HG03064 (cell line): Measurements from ENCODE around the gene PUS3.

Experiments
- ATAC-seq: cut with Tn5 transposase; IDR thresholded peaks from one replicate; pipeline ENCODE4 v1.9.1; 2021; ENCODE audit warnings: low read depth; ENCODE audit not compliant: unreplicated experiment

PUS3 gene

DNA sequence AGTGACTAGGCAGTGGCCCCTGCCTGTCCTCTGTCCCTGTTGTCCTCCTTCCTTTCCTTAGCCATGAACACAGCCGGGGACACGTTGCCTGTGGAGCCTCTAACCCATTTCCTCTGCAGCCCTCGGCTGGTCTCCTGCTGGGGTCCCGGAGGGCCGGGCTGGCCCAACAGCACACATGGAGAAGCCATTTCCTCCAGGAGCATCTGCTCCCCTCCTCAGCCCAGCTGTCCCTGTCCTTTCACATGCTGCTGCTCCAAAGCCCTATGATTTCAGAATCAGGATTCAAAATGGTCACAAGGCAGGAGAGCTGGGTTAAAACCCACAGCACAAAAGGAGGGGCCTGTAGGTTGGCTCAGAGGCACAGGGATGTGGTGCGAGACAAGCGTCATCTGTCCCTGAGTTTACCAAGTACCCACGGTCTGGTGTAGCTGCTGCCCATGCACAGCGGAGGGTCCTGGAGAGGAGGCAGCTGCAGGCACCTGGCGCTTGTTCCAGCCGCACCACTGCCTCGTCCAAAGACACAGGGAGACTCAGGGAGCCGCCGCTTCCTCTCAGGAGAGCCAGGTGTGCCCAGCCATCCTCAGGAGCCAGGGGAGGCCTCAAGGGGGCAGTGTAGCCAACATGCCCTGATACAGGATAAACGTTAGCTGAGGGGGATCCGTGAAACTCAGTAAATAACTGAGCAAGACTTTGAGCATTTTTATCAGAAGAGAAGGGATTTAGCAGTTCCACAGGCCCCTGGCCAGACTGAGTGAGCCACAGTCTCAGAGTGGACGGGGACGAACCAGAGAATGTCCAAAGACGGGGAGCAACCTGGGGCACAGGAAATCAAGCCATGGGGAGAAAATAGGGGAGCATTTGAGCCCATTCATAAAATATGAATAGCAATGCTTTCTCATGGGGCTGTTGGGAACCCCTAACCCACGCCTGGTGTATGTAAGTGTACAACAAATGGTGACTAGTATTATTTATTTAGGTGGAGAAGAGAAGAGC is 38.9 kb upstream of the PUS3 start:
- no peak for ATAC-seq

DNA sequence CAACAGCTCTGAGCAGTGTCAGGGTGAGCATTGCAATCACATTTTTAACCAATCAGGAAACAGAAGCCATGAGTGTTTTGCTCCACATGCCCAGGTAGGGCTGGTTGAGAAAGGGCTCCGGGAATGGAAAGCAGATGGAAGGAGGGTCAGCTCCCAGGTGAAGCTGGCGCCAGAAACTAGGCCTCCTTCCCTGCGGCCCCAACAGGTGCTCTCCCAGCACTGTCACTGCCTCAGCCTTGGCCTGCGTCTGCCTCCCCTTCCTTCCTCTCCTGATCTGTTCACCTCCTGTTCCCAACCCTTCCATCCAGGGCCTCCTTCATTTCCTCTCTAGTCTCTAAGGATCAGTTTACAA is 38.2 kb upstream of the PUS3 start:
- no peak for ATAC-seq

GRCh38 chr11:125940145-125940544 is 37.1 kb upstream of the PUS3 start:
- no peak for ATAC-seq

- ATAC-seq, result no peak
Observed at GRCh38 chr11:125939081-125939521, 36.1 kb upstream of the PUS3 start.

DNA sequence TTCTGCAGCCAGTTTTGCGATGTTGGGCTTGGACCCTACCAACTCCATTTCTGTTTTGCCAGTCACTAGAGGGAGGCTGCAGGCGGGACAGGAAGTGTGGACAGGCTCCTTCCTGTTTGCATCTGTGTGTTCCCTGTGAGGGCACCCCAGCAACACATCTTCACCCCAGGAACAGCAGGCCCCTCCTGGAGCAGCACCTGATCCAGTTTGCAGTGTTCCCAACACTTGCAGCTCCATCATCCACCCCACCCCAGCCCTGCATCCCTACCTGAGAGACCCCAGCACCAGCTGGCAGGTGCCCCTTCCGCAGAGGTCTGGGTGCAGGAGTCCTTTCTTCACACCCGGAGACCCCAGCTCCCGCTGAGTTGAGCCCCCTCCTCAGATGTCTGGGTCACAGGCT is 35.4 kb upstream of the PUS3 start:
- ATAC-seq, result no peak

GRCh38 chr11:125935618-125936199 is 32.7 kb upstream of the PUS3 start:
- no peak for ATAC-seq

- no peak for ATAC-seq
Observed at GRCh38 chr11:125935056-125935455, 32.0 kb upstream of the PUS3 start.

DNA sequence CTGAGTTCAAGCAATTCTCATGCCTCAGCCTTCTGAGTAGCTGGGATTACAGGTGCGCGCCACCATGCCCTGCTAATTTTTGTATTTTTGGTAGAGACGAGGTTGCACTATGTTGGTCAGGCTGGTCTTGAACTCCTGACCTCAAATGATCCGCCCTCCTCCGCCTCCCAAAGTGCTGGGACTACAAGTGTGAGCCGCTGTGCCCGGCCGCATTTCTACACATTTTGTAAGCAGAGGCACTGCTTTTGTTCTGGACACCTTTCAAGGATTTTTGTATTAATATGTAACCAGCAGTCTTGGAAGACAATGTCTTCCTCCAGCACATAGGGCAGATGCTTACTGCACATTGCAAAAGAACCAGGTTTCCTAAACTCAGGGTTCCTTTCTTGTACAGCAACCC is 31.5 kb upstream of the PUS3 start:
- ATAC-seq, result no peak

DNA sequence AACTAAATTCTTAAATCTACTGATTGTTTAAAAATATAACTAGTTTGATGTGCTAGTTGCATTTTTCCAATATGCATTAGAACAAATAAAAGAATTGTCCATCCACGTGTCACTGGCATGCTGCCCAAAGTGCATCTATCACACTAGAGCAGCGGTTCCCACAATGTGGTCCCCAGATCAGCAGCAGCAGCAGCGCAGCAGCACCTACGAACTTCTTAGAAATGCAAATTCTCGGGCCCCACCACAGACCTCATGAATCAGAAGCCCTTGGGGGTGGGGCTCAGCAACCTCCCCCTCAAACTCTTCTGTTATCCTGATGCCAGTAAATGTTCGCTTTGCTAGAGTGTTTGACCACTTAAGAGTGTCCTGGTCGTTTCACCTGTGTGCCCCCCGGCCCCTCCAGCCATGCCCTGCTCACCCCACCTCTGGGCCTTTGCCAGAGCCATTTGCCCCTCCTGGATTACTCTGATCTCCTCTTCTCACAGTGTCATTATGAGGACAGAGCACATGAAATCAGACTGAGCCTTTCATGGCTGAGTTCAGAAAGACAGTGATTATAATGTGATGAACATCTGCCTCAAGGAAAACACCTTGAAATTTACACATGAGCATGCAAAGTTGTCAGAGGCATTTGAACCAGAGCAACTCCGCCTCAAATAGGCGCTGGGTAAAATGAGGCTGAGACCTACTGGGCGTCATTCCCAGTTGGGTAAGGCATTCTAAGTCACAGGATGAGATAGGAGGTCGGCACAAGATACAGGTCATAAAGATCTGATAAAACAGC is 30.2 kb upstream of the PUS3 start:
- no peak for ATAC-seq

- ATAC-seq, result no peak
Observed at GRCh38 chr11:125932301-125932700, 29.3 kb upstream of the PUS3 start.

- ATAC-seq, result no peak
Observed at GRCh38 chr11:125931668-125932067, 28.7 kb upstream of the PUS3 start.

DNA sequence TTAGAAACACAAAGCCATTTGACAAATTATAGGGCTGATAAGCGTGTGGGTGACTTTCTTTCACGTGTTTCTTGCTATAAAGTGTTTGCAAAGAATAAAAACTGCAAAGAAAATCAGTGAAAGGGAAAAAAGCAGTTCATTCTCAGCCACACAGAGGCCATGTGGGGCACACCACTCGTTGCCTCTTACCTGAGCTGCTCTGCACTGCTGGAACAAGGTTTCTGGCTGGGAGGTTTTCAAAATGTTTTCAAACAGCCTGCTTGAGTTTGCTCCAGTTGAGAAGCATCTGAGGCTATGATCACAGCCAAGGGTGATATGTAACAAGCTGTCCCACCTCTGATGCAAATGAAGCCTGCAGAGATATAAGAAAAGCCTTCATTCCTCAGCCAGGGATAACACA is 28.1 kb upstream of the PUS3 start:
- ATAC-seq, result no peak

GRCh38 chr11:125930076-125930450 is 27.1 kb upstream of the PUS3 start:
- ATAC-seq, result no peak

DNA sequence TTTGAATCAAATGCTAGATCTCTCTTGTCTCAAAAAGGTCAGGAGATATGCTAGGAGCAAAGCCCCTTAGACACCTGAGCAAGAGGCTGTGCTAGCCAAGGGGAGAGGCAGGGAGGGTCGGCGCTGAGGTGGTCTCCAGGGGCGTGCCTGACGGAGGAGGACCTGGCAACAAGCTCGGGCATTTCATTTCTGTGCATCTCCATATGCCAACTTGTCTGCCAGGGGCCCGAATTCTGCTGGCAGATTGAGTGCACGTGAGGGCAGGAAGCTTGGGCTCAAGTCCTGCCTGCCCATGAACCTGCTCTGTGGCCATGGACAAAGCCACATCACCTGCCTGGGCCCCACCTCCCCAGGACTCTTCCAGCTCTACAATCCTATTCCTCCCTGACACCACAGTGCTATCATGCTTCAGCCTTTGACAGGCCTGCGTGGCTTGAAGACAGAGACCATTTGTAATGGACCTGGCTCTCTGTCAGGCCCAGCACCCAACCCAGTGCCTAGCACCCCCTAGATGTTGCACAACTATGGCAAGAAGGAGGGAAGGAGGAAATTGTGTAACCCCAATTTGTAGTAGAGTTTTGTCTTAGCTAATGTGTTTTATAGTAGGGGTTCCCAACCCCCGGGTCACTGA is 26.6 kb upstream of the PUS3 start:
- no peak for ATAC-seq

GRCh38 chr11:125926682-125927081 is 23.7 kb upstream of the PUS3 start:
- no peak for ATAC-seq

GRCh38 chr11:125925804-125926203 is 22.8 kb upstream of the PUS3 start:
- no peak for ATAC-seq

DNA sequence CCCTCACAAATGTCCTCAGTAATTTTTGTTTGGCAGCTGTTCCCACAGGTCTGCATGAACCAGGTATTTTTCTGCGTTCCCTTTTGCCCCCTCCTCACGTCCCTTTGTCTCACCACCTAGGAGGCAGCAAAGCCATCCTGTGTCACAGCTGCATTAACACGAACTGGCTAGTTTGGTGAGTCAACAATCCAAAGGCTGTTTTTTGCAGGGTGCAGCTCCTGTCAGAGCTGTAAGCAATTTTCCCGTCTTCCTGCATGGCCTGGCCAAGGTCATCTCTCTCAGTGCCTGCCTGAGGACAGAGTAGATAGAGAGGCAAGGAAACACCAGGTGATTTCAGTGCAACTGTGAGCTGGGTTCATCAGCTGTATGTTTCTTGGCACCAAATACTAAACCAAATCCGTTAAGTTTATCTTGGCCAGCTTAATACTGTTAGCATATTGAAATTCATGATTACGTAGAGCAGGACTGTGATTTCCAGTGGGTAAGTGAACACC is 22.3 kb upstream of the PUS3 start:
- ATAC-seq, result no peak

GRCh38 chr11:125924384-125925007 is 21.5 kb upstream of the PUS3 start:
- no peak for ATAC-seq

DNA sequence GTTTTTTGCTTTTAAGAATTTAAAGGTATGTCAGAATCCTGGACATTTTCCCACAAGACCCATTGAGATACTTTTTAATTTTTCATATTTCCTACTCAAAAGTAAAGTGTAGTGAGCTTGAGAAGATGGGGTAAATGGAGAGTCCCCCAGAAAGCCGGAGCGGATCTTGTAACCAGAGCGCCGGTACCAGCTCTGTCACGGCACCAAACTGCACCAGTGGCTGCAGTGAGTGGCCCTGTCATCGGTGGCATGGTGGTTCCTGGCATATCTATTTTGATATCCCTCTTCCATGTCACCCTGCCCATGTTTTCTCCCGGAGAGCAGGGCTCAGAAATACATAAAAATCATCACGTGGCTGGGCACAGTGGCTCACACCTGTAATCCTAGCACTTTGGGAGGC is 20.6 kb upstream of the PUS3 start:
- no peak for ATAC-seq

GRCh38 chr11:125923012-125923579 is 20.1 kb upstream of the PUS3 start:
- no peak for ATAC-seq
